Measurements from ENCODE around the gene VPS16.

Gene VPS16

GRCh38 chr20:2805689-2806350 is 34.7 kb upstream of the VPS16 start:
- Histone ChIP-seq H3K4me3 (ENCODE audit: low read depth, low read length) (no peak overlapping the region), H3K27ac (ENCODE audit: extremely low read depth, low read depth, low read length) (no peak overlapping the region), H3K36me3 (ENCODE audit: control insufficient read depth in 2 of 2, insufficient read depth in 1 of 2, low read length in 2 of 2) (no peaks in the 10 kb centered on the region), H3K9me3 (ENCODE audit: control insufficient read depth, insufficient read depth, low read depth, low read length) (no peaks in the 10 kb centered on the region), H3K4me1 (ENCODE audit: control insufficient read depth, insufficient read depth, low read length) (no peaks in the 10 kb centered on the region)
- TF ChIP-seq SP3 (tag by site-specific recombination; IDR thresholded peaks at IDR 0.05) = no peak
- TF ChIP-seq ZFHX2 (tag by site-specific recombination; conservative IDR thresholded peaks at IDR 0.05) = peak; percentile 93
- peak; percentile 37 for TF ChIP-seq ZNF341 (tag by site-specific recombination; IDR thresholded peaks at IDR 0.05; ENCODE audit: low read depth)
- no peak for TF ChIP-seq ZNF292 (tag by site-specific recombination; IDR thresholded peaks at IDR 0.05; ENCODE audit: borderline replicate concordance, low read depth)
- TF ChIP-seq EGR2 (tag by site-specific recombination; IDR thresholded peaks at IDR 0.05; ENCODE audit: low read depth) = peak; percentile 97
- CTCF ChIA-PET = interaction anchor here (0.5 to 1.2 kb wide), 4 partner anchors 53 to 376 kb away, joined by 3 to 4 read pairs (median 3); no protein-coding TSS in a partner anchor
- POLR2A ChIA-PET = no interaction called here

- Histone ChIP-seq H3K27ac (ENCODE audit: extremely low read depth, low read depth, low read length) (no peak overlapping the region), H3K9me3 (ENCODE audit: control insufficient read depth, insufficient read depth, low read depth, low read length) (no peaks in the 10 kb centered on the region), H3K36me3 (ENCODE audit: control insufficient read depth in 2 of 2, insufficient read depth in 1 of 2, low read length in 2 of 2) (no peaks in the 10 kb centered on the region), H3K4me3 (ENCODE audit: low read depth, low read length) (no peak overlapping the region), H3K4me1 (ENCODE audit: control insufficient read depth, insufficient read depth, low read length) (no peaks in the 10 kb centered on the region)
- POLR2A ChIA-PET = no interaction called here
- CTCF ChIA-PET = interaction anchor here (0.6 to 1.2 kb wide), 3 partner anchors 54 to 358 kb away, joined by 3 to 4 read pairs (median 3); no protein-coding TSS in a partner anchor
- TF ChIP-seq ZNF776 (tag by site-specific recombination; IDR thresholded peaks at IDR 0.05; ENCODE audit: borderline replicate concordance) (no peak), ZNF138 (tag by site-specific recombination; IDR thresholded peaks at IDR 0.05; ENCODE audit: borderline replicate concordance) (no peak), ZNF624 (tag by site-specific recombination; IDR thresholded peaks at IDR 0.05) (no peak), ZNF549 (tag by site-specific recombination; IDR thresholded peaks at IDR 0.05) (no peak), ZEB2 (tag by site-specific recombination; IDR thresholded peaks at IDR 0.05) (no peak), ZNF677 (tag by site-specific recombination; IDR thresholded peaks at IDR 0.05) (no peak), PRDM1 (tag by site-specific recombination; IDR thresholded peaks at IDR 0.05) (no peak), ZNF175 (tag by site-specific recombination; IDR thresholded peaks at IDR 0.05) (no peak), ZNF114 (tag by site-specific recombination; IDR thresholded peaks at IDR 0.05) (no peak), ZNF785 (tag by site-specific recombination; IDR thresholded peaks at IDR 0.05) (no peak), ZNF76 (tag by site-specific recombination; IDR thresholded peaks at IDR 0.05; ENCODE audit: borderline replicate concordance, low read depth) (no peak)
- TF ChIP-seq, protein P1, sequence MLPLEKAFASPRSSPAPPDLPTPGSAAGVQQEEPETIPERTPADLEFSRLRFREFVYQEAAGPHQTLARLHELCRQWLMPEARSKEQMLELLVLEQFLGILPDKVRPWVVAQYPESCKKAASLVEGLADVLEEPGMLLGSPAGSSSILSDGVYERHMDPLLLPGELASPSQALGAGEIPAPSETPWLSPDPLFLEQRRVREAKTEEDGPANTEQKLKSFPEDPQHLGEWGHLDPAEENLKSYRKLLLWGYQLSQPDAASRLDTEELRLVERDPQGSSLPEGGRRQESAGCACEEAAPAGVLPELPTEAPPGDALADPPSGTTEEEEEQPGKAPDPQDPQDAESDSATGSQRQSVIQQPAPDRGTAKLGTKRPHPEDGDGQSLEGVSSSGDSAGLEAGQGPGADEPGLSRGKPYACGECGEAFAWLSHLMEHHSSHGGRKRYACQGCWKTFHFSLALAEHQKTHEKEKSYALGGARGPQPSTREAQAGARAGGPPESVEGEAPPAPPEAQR (tag by site-specific recombination; IDR thresholded peaks at IDR 0.05) = no peak
- TF ChIP-seq, protein P2, sequence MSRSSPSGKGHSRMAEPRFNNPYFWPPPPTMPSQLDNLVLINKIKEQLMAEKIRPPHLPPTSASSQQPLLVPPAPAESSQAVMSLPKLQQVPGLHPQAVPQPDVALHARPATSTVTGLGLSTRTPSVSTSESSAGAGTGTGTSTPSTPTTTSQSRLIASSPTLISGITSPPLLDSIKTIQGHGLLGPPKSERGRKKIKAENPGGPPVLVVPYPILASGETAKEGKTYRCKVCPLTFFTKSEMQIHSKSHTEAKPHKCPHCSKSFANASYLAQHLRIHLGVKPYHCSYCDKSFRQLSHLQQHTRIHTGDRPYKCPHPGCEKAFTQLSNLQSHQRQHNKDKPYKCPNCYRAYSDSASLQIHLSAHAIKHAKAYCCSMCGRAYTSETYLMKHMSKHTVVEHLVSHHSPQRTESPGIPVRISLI (tag by site-specific recombination; IDR thresholded peaks at IDR 0.05) = no peak
- TF ChIP-seq, protein P3, sequence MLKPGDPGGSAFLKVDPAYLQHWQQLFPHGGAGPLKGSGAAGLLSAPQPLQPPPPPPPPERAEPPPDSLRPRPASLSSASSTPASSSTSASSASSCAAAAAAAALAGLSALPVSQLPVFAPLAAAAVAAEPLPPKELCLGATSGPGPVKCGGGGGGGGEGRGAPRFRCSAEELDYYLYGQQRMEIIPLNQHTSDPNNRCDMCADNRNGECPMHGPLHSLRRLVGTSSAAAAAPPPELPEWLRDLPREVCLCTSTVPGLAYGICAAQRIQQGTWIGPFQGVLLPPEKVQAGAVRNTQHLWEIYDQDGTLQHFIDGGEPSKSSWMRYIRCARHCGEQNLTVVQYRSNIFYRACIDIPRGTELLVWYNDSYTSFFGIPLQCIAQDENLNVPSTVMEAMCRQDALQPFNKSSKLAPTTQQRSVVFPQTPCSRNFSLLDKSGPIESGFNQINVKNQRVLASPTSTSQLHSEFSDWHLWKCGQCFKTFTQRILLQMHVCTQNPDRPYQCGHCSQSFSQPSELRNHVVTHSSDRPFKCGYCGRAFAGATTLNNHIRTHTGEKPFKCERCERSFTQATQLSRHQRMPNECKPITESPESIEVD (tag by site-specific recombination; IDR thresholded peaks at IDR 0.05) = no peak
- TF ChIP-seq, protein P4, sequence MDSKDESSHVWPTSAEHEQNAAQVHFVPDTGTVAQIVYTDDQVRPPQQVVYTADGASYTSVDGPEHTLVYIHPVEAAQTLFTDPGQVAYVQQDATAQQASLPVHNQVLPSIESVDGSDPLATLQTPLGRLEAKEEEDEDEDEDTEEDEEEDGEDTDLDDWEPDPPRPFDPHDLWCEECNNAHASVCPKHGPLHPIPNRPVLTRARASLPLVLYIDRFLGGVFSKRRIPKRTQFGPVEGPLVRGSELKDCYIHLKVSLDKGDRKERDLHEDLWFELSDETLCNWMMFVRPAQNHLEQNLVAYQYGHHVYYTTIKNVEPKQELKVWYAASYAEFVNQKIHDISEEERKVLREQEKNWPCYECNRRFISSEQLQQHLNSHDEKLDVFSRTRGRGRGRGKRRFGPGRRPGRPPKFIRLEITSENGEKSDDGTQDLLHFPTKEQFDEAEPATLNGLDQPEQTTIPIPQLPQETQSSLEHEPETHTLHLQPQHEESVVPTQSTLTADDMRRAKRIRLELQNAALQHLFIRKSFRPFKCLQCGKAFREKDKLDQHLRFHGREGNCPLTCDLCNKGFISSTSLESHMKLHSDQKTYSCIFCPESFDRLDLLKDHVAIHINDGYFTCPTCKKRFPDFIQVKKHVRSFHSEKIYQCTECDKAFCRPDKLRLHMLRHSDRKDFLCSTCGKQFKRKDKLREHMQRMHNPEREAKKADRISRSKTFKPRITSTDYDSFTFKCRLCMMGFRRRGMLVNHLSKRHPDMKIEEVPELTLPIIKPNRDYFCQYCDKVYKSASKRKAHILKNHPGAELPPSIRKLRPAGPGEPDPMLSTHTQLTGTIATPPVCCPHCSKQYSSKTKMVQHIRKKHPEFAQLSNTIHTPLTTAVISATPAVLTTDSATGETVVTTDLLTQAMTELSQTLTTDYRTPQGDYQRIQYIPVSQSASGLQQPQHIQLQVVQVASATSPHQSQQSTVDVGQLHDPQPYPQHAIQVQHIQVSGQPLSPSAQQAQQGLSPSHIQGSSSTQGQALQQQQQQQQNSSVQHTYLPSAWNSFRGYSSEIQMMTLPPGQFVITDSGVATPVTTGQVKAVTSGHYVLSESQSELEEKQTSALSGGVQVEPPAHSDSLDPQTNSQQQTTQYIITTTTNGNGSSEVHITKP (tag by site-specific recombination; IDR thresholded peaks at IDR 0.05) = no peak
These were observed 34.2 kb upstream of the VPS16 start for GRCh38 chr20:2806351-2806701.
